WI38 (cell line): ENCODE measurements around the gene TRMT61B.

Experiments
- H3K4me3 ChIP-seq: 2 replicates; pipeline ENCODE4 v1.5.1; 2011; ENCODE audit warnings: low read depth, mild to moderate bottlenecking, control low read depth, low read length
- CTCF ChIP-seq: IDR thresholded peaks from 2 replicates; pipeline ENCODE4 v1.5.1; 2012; ENCODE audit warnings: low read depth, mild to moderate bottlenecking, control low read depth, low read length

TRMT61B gene

GRCh38 chr2:28855977-28856376, 14.1 kb downstream of the TRMT61B start:
- TF ChIP-seq CTCF = no peak
- no peak overlapping the region for H3K4me3 ChIP-seq

- H3K4me3 ChIP-seq = no peak overlapping the region
- no peak for TF ChIP-seq CTCF
These were observed 14.9 kb downstream of the TRMT61B start for GRCh38 chr2:28855193-28855592.

- H3K4me3 ChIP-seq = no peak overlapping the region
- no peak for TF ChIP-seq CTCF
These were observed 28.1 kb downstream of the TRMT61B start for GRCh38 chr2:28842042-28842441.

GRCh38 chr2:28838971-28839370, 31.1 kb downstream of the TRMT61B start:
- no peak overlapping the region for H3K4me3 ChIP-seq
- no peak for TF ChIP-seq CTCF

- no peak for TF ChIP-seq CTCF
- H3K4me3 ChIP-seq = no peak overlapping the region
These were observed 34.3 kb downstream of the TRMT61B start for GRCh38 chr2:28835781-28836180.

GRCh38 chr2:28833740-28834470, 36.2 kb downstream of the TRMT61B start:
- no peak for TF ChIP-seq CTCF
- no peak overlapping the region for H3K4me3 ChIP-seq

GRCh38 chr2:28828382-28828781, 41.7 kb downstream of the TRMT61B start:
- TF ChIP-seq CTCF = no peak
- H3K4me3 ChIP-seq = no peak overlapping the region
